ENCODE data around the gene SEPTIN7. TPM values are rescaled to one million over a fixed set of nuclear protein-coding genes. Genes with fewer than 3 reads are reported as not detected.
"Not testable (repeated sequence)": the region's sequence is repeated elsewhere in the genome, so short reads cannot be mapped to it uniquely, and the experiment has no call there.

SEPTIN7 gene
- 271 TPM for total RNA-seq

- FAIRE-seq (peak; percentile 17), DNase-seq (ENCODE audit: low spot score in 2 of 2) (peak; percentile 89 to 91)
Measured at GRCh38 chr7:35800718-35801391, at the start of gene SEPTIN7. Gene SEPTIN7 (plus strand): TSS chr7:35801057. CDS start chr7:35801210, 153 bp downstream.

- no peak for FAIRE-seq
- DNase-seq (ENCODE audit: low spot score in 2 of 2), result no peak
Measured at GRCh38 chr7:35752742-35753141, 48.1 kb upstream of the SEPTIN7 start.

- FAIRE-seq, result peak; percentile 31
Measured at GRCh38 chr7:35753761-35754603, 46.9 kb upstream of the SEPTIN7 start.

GRCh38 chr7:35754741-35755140 lies 46.1 kb upstream of the SEPTIN7 start:
- DNase-seq (ENCODE audit: low spot score in 2 of 2) (no peak), FAIRE-seq (no peak)

More at GRCh38 chr7:35753761-35754603, 46.9 kb upstream of the SEPTIN7 start:
- DNase-seq (ENCODE audit: low spot score in 2 of 2), result no peak

GRCh38 chr7:35755711-35756110 lies 45.1 kb upstream of the SEPTIN7 start:
- FAIRE-seq (no peak), DNase-seq (ENCODE audit: low spot score in 2 of 2) (no peak)

- not testable (repeated sequence) for FAIRE-seq; DNase-seq (ENCODE audit: low spot score in 2 of 2)
Measured at GRCh38 chr7:35756453-35756852, 44.4 kb upstream of the SEPTIN7 start.

- FAIRE-seq, result no peak
- DNase-seq (ENCODE audit: low spot score in 2 of 2), result no peak
Measured at GRCh38 chr7:35757574-35757973, 43.3 kb upstream of the SEPTIN7 start.

- DNase-seq (ENCODE audit: low spot score in 2 of 2) (no peak), FAIRE-seq (no peak)
Measured at GRCh38 chr7:35758421-35758820, 42.4 kb upstream of the SEPTIN7 start.

- DNase-seq (ENCODE audit: low spot score in 2 of 2) (no peak), FAIRE-seq (no peak)
Measured at GRCh38 chr7:35760143-35760745, 40.6 kb upstream of the SEPTIN7 start.

- FAIRE-seq (no peak), DNase-seq (ENCODE audit: low spot score in 2 of 2) (no peak)
Measured at GRCh38 chr7:35761871-35762677, 38.8 kb upstream of the SEPTIN7 start.

- DNase-seq (ENCODE audit: low spot score in 2 of 2), result no peak
- FAIRE-seq, result no peak
Measured at GRCh38 chr7:35762781-35763180, 38.1 kb upstream of the SEPTIN7 start.

GRCh38 chr7:35768346-35768745 lies 32.5 kb upstream of the SEPTIN7 start:
- FAIRE-seq, result no peak
- no peak for DNase-seq (ENCODE audit: low spot score in 2 of 2)

GRCh38 chr7:35771776-35772175 lies 29.1 kb upstream of the SEPTIN7 start:
- DNase-seq (ENCODE audit: low spot score in 2 of 2) (no peak), FAIRE-seq (no peak)

- DNase-seq (ENCODE audit: low spot score in 2 of 2), result no peak
- peak; percentile 54 for FAIRE-seq
Measured at GRCh38 chr7:35773994-35774393, 26.9 kb upstream of the SEPTIN7 start.

GRCh38 chr7:35776686-35777085 lies 24.2 kb upstream of the SEPTIN7 start:
- FAIRE-seq (no peak), DNase-seq (ENCODE audit: low spot score in 2 of 2) (no peak)

GRCh38 chr7:35777121-35777520 lies 23.7 kb upstream of the SEPTIN7 start:
- FAIRE-seq (peak; percentile 95), DNase-seq (ENCODE audit: low spot score in 2 of 2) (no peak)

GRCh38 chr7:35780070-35780469 lies 20.8 kb upstream of the SEPTIN7 start:
- DNase-seq (ENCODE audit: low spot score in 2 of 2) (no peak), FAIRE-seq (no peak)

- FAIRE-seq (peak; percentile 56), DNase-seq (ENCODE audit: low spot score in 2 of 2) (no peak)
Measured at GRCh38 chr7:35781200-35781701, 19.6 kb upstream of the SEPTIN7 start.

- DNase-seq (ENCODE audit: low spot score in 2 of 2), result no peak
- FAIRE-seq, result no peak
Measured at GRCh38 chr7:35781767-35782515, 18.9 kb upstream of the SEPTIN7 start.

GRCh38 chr7:35784332-35784731 lies 16.5 kb upstream of the SEPTIN7 start:
- DNase-seq (ENCODE audit: low spot score in 2 of 2) (no peak), FAIRE-seq (no peak)
